HEK293 (cell line): ENCODE data around the gene CFL1.
A peak's percentile ranks its signal among the peaks of the same experiment; 100 is the strongest.

ENCODE experiments used
- CTCF ChIA-PET: fragments of 350-600 bp; formaldehyde crosslinking; extraction: SDS; loops from one replicate; lab custom pipeline; 2021; ENCODE audit warnings: antibody characterized with exemption; lab: Yijun Ruan, JAX
- POLR2A ChIA-PET: fragments of 300-600 bp; formaldehyde crosslinking; extraction: SDS; loops from one replicate; lab custom pipeline; 2020; ENCODE audit warnings: antibody characterized with exemption, inconsistent platforms; lab: Yijun Ruan, JAX
- H3K27ac ChIP-seq: fragments of 200-500 bp; sonication (Bioruptor generic); 2 replicates; pipeline ENCODE4 v1.5.1; 2014; ENCODE audit warnings: low read depth, low read length, control low read depth, inconsistent platforms; ENCODE audit errors: extremely low read depth
- H3K36me3 ChIP-seq, 2 experiments: fragments of 200-500 bp in 1 of 2; sonication (Bioruptor generic) in 1 of 2; 1 replicate in 1 of 2; 2 replicates in 1 of 2; pipeline ENCODE4 v1.5.1; 2014 to 2017; ENCODE audit warnings: inconsistent platforms in 2 of 2, low read length in 2 of 2; ENCODE audit not compliant: control insufficient read depth in 2 of 2, insufficient read depth in 1 of 2
- H3K4me1 ChIP-seq: fragments of 200-500 bp; sonication (Bioruptor generic); 2 replicates; pipeline ENCODE4 v1.5.1; 2014; ENCODE audit warnings: mild to moderate bottlenecking, low read length, inconsistent platforms; ENCODE audit not compliant: control insufficient read depth, insufficient read depth
- H3K4me3 ChIP-seq: 2 replicates; pipeline ENCODE4 v1.5.1; 2011; ENCODE audit warnings: low read depth, mild to moderate bottlenecking, control low read depth, low read length, moderate library complexity
- H3K9me3 ChIP-seq: fragments of 200-500 bp; sonication (Bioruptor generic); 2 replicates; pipeline ENCODE4 v1.5.1; 2014; ENCODE audit warnings: low read depth, low read length, inconsistent platforms; ENCODE audit not compliant: control insufficient read depth, insufficient read depth
- BCL11A ChIP-seq: fragments of 450-650 bp; formaldehyde crosslinking; IDR thresholded peaks from 2 replicates; pipeline ENCODE4 v1.5.1; 2016; ENCODE audit warnings: low read depth, missing biosample characterization, missing genetic modification characterization
- FEZF1 ChIP-seq: fragments of 450-650 bp; formaldehyde crosslinking; IDR thresholded peaks from 2 replicates; pipeline ENCODE4 v1.5.1; 2016; ENCODE audit warnings: missing biosample characterization, missing genetic modification characterization
- GLIS2 ChIP-seq: fragments of 450-650 bp; formaldehyde crosslinking; IDR thresholded peaks from 2 replicates; pipeline ENCODE4 v1.5.1; 2016; ENCODE audit warnings: missing biosample characterization, missing genetic modification characterization
- HOXA7 ChIP-seq: sonication (generic); formaldehyde crosslinking; IDR thresholded peaks from 2 replicates; pipeline ENCODE4 v1.8.1; 2022; ENCODE audit warnings: missing genetic modification reagents, borderline replicate concordance
- KLF8 ChIP-seq: fragments of 450-650 bp; formaldehyde crosslinking; IDR thresholded peaks from 2 replicates; pipeline ENCODE4 v1.5.1; 2016; ENCODE audit warnings: missing biosample characterization, missing genetic modification characterization
- OSR2 ChIP-seq: fragments of 450-650 bp; formaldehyde crosslinking; IDR thresholded peaks from 2 replicates; pipeline ENCODE4 v1.5.1; 2016; ENCODE audit warnings: missing biosample characterization, missing genetic modification characterization
- ZBTB7A ChIP-seq: fragments of 450-650 bp; formaldehyde crosslinking; IDR thresholded peaks from 2 replicates; pipeline ENCODE4 v1.5.1; 2016; ENCODE audit warnings: low read depth, missing biosample characterization, missing genetic modification characterization
- ZBTB8A ChIP-seq: fragments of 450-650 bp; formaldehyde crosslinking; IDR thresholded peaks from 2 replicates; pipeline ENCODE4 v1.5.1; 2016; ENCODE audit warnings: missing biosample characterization, missing genetic modification characterization
- ZEB2 ChIP-seq: fragments of 450-650 bp; formaldehyde crosslinking; IDR thresholded peaks from 2 replicates; pipeline ENCODE4 v1.5.1; 2016; ENCODE audit warnings: missing biosample characterization, missing genetic modification characterization
- ZFP37 ChIP-seq: fragments of 450-650 bp; formaldehyde crosslinking; IDR thresholded peaks from 2 replicates; pipeline ENCODE4 v1.5.1; 2016; ENCODE audit warnings: missing biosample characterization, missing genetic modification characterization
- ZNF10 ChIP-seq: fragments of 450-650 bp; formaldehyde crosslinking; IDR thresholded peaks from 2 replicates; pipeline ENCODE4 v1.5.1; 2017; ENCODE audit warnings: missing biosample characterization, missing genetic modification characterization
- ZNF132 ChIP-seq: fragments of 450-650 bp; formaldehyde crosslinking; IDR thresholded peaks from 2 replicates; pipeline ENCODE4 v1.5.1; 2017; ENCODE audit warnings: missing biosample characterization, missing genetic modification characterization, borderline replicate concordance
- ZNF19 ChIP-seq: fragments of 450-650 bp; formaldehyde crosslinking; IDR thresholded peaks from 2 replicates; pipeline ENCODE4; 2016; ENCODE audit warnings: missing biosample characterization, missing genetic modification characterization, low read depth
- ZNF24 ChIP-seq: fragments of 450-650 bp; formaldehyde crosslinking; IDR thresholded peaks from 2 replicates; pipeline ENCODE4 v1.5.1; 2016; ENCODE audit warnings: missing biosample characterization, missing genetic modification characterization
- ZNF266 ChIP-seq: fragments of 450-650 bp; formaldehyde crosslinking; IDR thresholded peaks from 2 replicates; pipeline ENCODE4 v1.5.1; 2016; ENCODE audit warnings: missing biosample characterization, missing genetic modification characterization, low read depth
- ZNF292 ChIP-seq: fragments of 450-650 bp; formaldehyde crosslinking; IDR thresholded peaks from 2 replicates; pipeline ENCODE4 v1.5.1; 2016; ENCODE audit warnings: low read depth, missing biosample characterization, missing genetic modification characterization, borderline replicate concordance
- ZNF341 ChIP-seq: fragments of 450-650 bp; formaldehyde crosslinking; IDR thresholded peaks from 2 replicates; pipeline ENCODE4; 2016; ENCODE audit warnings: low read depth, missing biosample characterization, missing genetic modification characterization
- ZNF366 ChIP-seq: fragments of 450-650 bp; formaldehyde crosslinking; conservative IDR thresholded peaks from 2 replicates; pipeline ENCODE4 v1.5.1; 2016; ENCODE audit warnings: missing biosample characterization, missing genetic modification characterization
- ZNF600 ChIP-seq: fragments of 450-650 bp; formaldehyde crosslinking; IDR thresholded peaks from 2 replicates; pipeline ENCODE4 v1.5.1; 2016; ENCODE audit warnings: missing biosample characterization, missing genetic modification characterization
- ZNF610 ChIP-seq: fragments of 450-650 bp; formaldehyde crosslinking; IDR thresholded peaks from 2 replicates; pipeline ENCODE4 v1.5.1; 2016; ENCODE audit warnings: missing biosample characterization, missing genetic modification characterization, borderline replicate concordance
- ZNF660 ChIP-seq: fragments of 450-650 bp; IDR thresholded peaks from 2 replicates; pipeline ENCODE4 v1.5.1; 2018; ENCODE audit warnings: missing biosample characterization, mild to moderate bottlenecking, missing genetic modification characterization
- ZNF701 ChIP-seq: fragments of 450-650 bp; formaldehyde crosslinking; IDR thresholded peaks from 2 replicates; pipeline ENCODE4 v1.5.1; 2016; ENCODE audit warnings: missing biosample characterization, missing genetic modification characterization
- ZNF843 ChIP-seq: fragments of 450-650 bp; formaldehyde crosslinking; IDR thresholded peaks from 2 replicates; pipeline ENCODE4 v1.5.1; 2016; ENCODE audit warnings: missing biosample characterization, missing genetic modification characterization
- TF ChIP-seq, protein P1 (sequence below): sonication (generic); formaldehyde crosslinking; IDR thresholded peaks from 2 replicates; pipeline ENCODE4 v1.8.1; 2022; ENCODE audit warnings: mild to moderate bottlenecking, moderate library complexity, missing genetic modification reagents
- TF ChIP-seq, protein P2 (sequence below): fragments of 450-650 bp; formaldehyde crosslinking; IDR thresholded peaks from 2 replicates; pipeline ENCODE4 v1.5.1; 2016; ENCODE audit warnings: missing biosample characterization, missing genetic modification characterization
- TF ChIP-seq, protein P3 (sequence below): fragments of 450-650 bp; formaldehyde crosslinking; IDR thresholded peaks from 2 replicates; pipeline ENCODE4 v1.5.1; 2016; ENCODE audit warnings: missing biosample characterization, missing genetic modification characterization
- TF ChIP-seq, protein P4 (sequence below): fragments of 450-650 bp; formaldehyde crosslinking; IDR thresholded peaks from 2 replicates; pipeline ENCODE4; 2016; ENCODE audit warnings: missing biosample characterization, missing genetic modification characterization
- TF ChIP-seq, protein P5 (sequence below): fragments of 450-650 bp; formaldehyde crosslinking; IDR thresholded peaks from 2 replicates; pipeline ENCODE4 v1.5.1; 2016; ENCODE audit warnings: missing biosample characterization, missing genetic modification characterization
- TF ChIP-seq, protein P6 (sequence below): fragments of 450-650 bp; formaldehyde crosslinking; IDR thresholded peaks from 2 replicates; pipeline ENCODE4 v1.5.1; 2017; ENCODE audit warnings: missing biosample characterization, missing genetic modification characterization

The CFL1 gene

DNA sequence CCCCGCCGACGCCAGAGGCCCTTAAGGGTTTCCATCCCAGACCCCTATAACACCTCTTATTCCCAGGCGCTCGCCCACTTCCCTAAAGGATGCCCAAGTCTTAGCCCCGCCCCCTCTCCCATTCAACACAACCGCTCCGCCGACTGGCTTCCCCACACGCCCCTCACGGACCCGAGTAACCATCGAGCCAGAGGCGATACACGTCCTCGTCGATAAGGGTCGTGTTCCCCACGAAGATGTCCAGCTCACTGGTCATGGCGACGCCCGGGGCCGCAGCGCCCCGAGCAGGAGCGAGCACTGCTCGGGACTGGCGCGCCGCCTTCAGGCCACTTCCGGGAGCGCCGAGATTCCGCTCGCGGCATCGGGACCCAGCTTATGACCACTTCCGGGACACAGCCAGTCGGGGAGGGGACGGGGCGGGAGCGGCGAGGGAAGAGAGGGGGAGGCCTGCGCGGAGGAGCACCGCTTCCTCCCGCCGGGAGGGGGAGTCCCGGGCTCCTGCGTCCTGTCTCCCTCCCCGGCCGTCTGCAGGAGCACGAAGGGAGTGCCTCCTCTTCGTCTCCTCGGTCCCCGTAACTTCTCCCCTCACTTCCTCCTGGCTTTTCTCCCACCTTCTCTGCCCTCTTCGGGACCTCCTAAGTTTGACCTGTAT is 30.3 kb upstream of the CFL1 start, which contains the start of gene FIBP:
Gene FIBP, minus strand, starts transcription at position 309 of the 652 bp plus-strand sequence. Its CDS starts 53 bp downstream, at position 256.
- Histone ChIP-seq H3K36me3 (peaks cover 0 to 38% of the 10 kb centered on the region in 2 experiments; a peak in 2 of 3 replicates), H3K27ac (peak within 1 kb of the TSS; percentile 56; the same call in 1 of the 2 replicates), H3K9me3 (no peaks in the 10 kb centered on the region), H3K4me1 (no peaks in the 10 kb centered on the region), H3K4me3 (peak within 1 kb of the TSS; percentile 87)
- POLR2A ChIA-PET = interaction anchor here (0.6 to 6.1 kb wide), 49 partner anchors 9 to 1550 kb away, joined by 3 to 121 read pairs (median 4); partner anchors contain the start of genes BANF1, C11orf68, CFL1 and CTSW
- CTCF ChIA-PET = interaction anchor here (0.6 to 9.5 kb wide), 39 partner anchors 9 to 1129 kb away, joined by 3 to 189 read pairs (median 4); partner anchors contain the start of genes CATSPER1, CFL1, CTSW and FOSL1
- TF ChIP-seq ZBTB7A (no peak; the same call in 1 of the 2 replicates), GLIS2 (peak; percentile 43; the same call in 1 of the 2 replicates), ZNF610 (tag by site-specific recombination) (peak; percentile 47; the same call in 1 of the 2 replicates), HOXA7 (CRISPR knock-in tag) (no peak), ZNF701 (tag by site-specific recombination) (no peak), ZBTB8A (tag by site-specific recombination) (peak; percentile 79), FEZF1 (tag by site-specific recombination) (no peak), ZNF292 (tag by site-specific recombination) (no peak), ZNF366 (tag by site-specific recombination) (peak; percentile 55; the same call in 1 of the 2 replicates), ZNF341 (tag by site-specific recombination) (peak; percentile 77), KLF8 (tag by site-specific recombination) (peak; percentile 43), ZEB2 (peak; percentile 84), ZNF132 (tag by site-specific recombination) (no peak), ZNF843 (tag by site-specific recombination) (peak; percentile 57; the same call in 1 of the 2 replicates), ZNF19 (tag by site-specific recombination) (no peak), ZNF10 (tag by site-specific recombination) (no peak), ZFP37 (tag by site-specific recombination) (peak; percentile 57; the same call in 1 of the 2 replicates), OSR2 (tag by site-specific recombination) (no peak), ZNF266 (tag by site-specific recombination) (no peak), BCL11A (no peak), ZNF660 (tag by site-specific recombination) (peak; percentile 17; the same call in 1 of the 2 replicates), ZNF24 (tag by site-specific recombination) (0 out of 2 replicates have a peak, but pooled peaks have one; percentile 28), ZNF600 (no peak)
- TF ChIP-seq, protein P1, sequence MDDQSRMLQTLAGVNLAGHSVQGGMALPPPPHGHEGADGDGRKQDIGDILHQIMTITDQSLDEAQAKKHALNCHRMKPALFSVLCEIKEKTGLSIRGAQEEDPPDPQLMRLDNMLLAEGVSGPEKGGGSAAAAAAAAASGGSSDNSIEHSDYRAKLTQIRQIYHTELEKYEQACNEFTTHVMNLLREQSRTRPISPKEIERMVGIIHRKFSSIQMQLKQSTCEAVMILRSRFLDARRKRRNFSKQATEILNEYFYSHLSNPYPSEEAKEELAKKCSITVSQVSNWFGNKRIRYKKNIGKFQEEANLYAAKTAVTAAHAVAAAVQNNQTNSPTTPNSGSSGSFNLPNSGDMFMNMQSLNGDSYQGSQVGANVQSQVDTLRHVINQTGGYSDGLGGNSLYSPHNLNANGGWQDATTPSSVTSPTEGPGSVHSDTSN (CRISPR knock-in tag) = 0 out of 2 replicates have a peak, but pooled peaks have one; percentile 52
- TF ChIP-seq, protein P2, sequence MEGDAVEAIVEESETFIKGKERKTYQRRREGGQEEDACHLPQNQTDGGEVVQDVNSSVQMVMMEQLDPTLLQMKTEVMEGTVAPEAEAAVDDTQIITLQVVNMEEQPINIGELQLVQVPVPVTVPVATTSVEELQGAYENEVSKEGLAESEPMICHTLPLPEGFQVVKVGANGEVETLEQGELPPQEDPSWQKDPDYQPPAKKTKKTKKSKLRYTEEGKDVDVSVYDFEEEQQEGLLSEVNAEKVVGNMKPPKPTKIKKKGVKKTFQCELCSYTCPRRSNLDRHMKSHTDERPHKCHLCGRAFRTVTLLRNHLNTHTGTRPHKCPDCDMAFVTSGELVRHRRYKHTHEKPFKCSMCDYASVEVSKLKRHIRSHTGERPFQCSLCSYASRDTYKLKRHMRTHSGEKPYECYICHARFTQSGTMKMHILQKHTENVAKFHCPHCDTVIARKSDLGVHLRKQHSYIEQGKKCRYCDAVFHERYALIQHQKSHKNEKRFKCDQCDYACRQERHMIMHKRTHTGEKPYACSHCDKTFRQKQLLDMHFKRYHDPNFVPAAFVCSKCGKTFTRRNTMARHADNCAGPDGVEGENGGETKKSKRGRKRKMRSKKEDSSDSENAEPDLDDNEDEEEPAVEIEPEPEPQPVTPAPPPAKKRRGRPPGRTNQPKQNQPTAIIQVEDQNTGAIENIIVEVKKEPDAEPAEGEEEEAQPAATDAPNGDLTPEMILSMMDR (tag by site-specific recombination) = peak; percentile 96
- TF ChIP-seq, protein P3, sequence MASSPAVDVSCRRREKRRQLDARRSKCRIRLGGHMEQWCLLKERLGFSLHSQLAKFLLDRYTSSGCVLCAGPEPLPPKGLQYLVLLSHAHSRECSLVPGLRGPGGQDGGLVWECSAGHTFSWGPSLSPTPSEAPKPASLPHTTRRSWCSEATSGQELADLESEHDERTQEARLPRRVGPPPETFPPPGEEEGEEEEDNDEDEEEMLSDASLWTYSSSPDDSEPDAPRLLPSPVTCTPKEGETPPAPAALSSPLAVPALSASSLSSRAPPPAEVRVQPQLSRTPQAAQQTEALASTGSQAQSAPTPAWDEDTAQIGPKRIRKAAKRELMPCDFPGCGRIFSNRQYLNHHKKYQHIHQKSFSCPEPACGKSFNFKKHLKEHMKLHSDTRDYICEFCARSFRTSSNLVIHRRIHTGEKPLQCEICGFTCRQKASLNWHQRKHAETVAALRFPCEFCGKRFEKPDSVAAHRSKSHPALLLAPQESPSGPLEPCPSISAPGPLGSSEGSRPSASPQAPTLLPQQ (tag by site-specific recombination) = peak; percentile 60
- TF ChIP-seq, protein P4, sequence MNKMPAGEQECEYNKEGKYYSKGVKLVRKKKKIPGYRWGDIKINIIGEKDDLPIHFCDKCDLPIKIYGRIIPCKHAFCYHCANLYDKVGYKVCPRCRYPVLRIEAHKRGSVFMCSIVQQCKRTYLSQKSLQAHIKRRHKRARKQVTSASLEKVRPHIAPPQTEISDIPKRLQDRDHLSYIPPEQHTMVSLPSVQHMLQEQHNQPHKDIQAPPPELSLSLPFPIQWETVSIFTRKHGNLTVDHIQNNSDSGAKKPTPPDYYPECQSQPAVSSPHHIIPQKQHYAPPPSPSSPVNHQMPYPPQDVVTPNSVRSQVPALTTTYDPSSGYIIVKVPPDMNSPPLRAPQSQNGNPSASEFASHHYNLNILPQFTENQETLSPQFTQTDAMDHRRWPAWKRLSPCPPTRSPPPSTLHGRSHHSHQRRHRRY (tag by site-specific recombination) = no peak
- TF ChIP-seq, protein P5, sequence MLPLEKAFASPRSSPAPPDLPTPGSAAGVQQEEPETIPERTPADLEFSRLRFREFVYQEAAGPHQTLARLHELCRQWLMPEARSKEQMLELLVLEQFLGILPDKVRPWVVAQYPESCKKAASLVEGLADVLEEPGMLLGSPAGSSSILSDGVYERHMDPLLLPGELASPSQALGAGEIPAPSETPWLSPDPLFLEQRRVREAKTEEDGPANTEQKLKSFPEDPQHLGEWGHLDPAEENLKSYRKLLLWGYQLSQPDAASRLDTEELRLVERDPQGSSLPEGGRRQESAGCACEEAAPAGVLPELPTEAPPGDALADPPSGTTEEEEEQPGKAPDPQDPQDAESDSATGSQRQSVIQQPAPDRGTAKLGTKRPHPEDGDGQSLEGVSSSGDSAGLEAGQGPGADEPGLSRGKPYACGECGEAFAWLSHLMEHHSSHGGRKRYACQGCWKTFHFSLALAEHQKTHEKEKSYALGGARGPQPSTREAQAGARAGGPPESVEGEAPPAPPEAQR = no peak
- TF ChIP-seq, protein P6, sequence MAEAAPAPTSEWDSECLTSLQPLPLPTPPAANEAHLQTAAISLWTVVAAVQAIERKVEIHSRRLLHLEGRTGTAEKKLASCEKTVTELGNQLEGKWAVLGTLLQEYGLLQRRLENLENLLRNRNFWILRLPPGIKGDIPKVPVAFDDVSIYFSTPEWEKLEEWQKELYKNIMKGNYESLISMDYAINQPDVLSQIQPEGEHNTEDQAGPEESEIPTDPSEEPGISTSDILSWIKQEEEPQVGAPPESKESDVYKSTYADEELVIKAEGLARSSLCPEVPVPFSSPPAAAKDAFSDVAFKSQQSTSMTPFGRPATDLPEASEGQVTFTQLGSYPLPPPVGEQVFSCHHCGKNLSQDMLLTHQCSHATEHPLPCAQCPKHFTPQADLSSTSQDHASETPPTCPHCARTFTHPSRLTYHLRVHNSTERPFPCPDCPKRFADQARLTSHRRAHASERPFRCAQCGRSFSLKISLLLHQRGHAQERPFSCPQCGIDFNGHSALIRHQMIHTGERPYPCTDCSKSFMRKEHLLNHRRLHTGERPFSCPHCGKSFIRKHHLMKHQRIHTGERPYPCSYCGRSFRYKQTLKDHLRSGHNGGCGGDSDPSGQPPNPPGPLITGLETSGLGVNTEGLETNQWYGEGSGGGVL (tag by site-specific recombination) = peak; percentile 100
